HEK293T (cell line): Measurements from ENCODE around the gene PFDN4.

ENCODE experiments used
- CTCF ChIA-PET: fragments of 350-600 bp; formaldehyde crosslinking; extraction: SDS; loops from one replicate; lab custom pipeline; 2021; ENCODE audit warnings: antibody characterized with exemption, inconsistent platforms; lab: Yijun Ruan, JAX
- POLR2A ChIA-PET: fragments of 350-600 bp; formaldehyde crosslinking; extraction: SDS; loops from one replicate; lab custom pipeline; 2020; ENCODE audit warnings: antibody characterized with exemption, inconsistent platforms; lab: Yijun Ruan, JAX
- DNase-seq: peaks from one replicate; pipeline ENCODE4 v3.0.0; 2012; ENCODE audit warnings: mixed read lengths; ENCODE audit errors: extremely low spot score
- ARNT ChIP-seq: fragments of 450-650 bp; IDR thresholded peaks from 2 replicates; pipeline ENCODE4 v1.6.1; 2017; ENCODE audit warnings: mild to moderate bottlenecking
- BHLHE40 ChIP-seq: fragments of 450-650 bp; IDR thresholded peaks from 2 replicates; pipeline ENCODE4 v1.6.1; 2016; ENCODE audit warnings: mild to moderate bottlenecking, moderate library complexity, borderline replicate concordance
- CTBP1 ChIP-seq: fragments of 450-650 bp; IDR thresholded peaks from 2 replicates; pipeline ENCODE4 v1.6.1; 2016; ENCODE audit warnings: borderline replicate concordance
- ELF4 ChIP-seq: fragments of 450-650 bp; IDR thresholded peaks from 2 replicates; pipeline ENCODE4 v1.6.1; 2017; ENCODE audit warnings: antibody characterized with exemption
- FOXA1 ChIP-seq: fragments of 450-650 bp; IDR thresholded peaks from 2 replicates; pipeline ENCODE4 v1.6.1; 2016; ENCODE audit warnings: mild to moderate bottlenecking
- FOXK2 ChIP-seq: fragments of 450-650 bp; IDR thresholded peaks from 2 replicates; pipeline ENCODE4 v1.6.1; 2016; ENCODE audit warnings: mild to moderate bottlenecking
- FOXM1 ChIP-seq: fragments of 450-650 bp; IDR thresholded peaks from 2 replicates; pipeline ENCODE4 v1.6.1; 2017; ENCODE audit warnings: mild to moderate bottlenecking, borderline replicate concordance
- HDGF ChIP-seq: fragments of 450-650 bp; IDR thresholded peaks from 2 replicates; pipeline ENCODE4 v1.6.1; 2017; ENCODE audit warnings: antibody characterized with exemption, borderline replicate concordance
- L3MBTL2 ChIP-seq: fragments of 450-650 bp; conservative IDR thresholded peaks from 2 replicates; pipeline ENCODE4 v1.6.1; 2016; ENCODE audit warnings: mild to moderate bottlenecking
- LEF1 ChIP-seq: fragments of 450-650 bp; IDR thresholded peaks from 2 replicates; pipeline ENCODE4 v1.6.1; 2017; ENCODE audit warnings: mild to moderate bottlenecking, borderline replicate concordance
- NFRKB ChIP-seq: fragments of 450-650 bp; IDR thresholded peaks from 2 replicates; pipeline ENCODE4 v1.6.1; 2016; ENCODE audit warnings: mild to moderate bottlenecking, moderate library complexity
- SP1 ChIP-seq: fragments of 450-650 bp; IDR thresholded peaks from 2 replicates; pipeline ENCODE4 v1.6.1; 2017
- SUZ12 ChIP-seq: fragments of 450-650 bp; IDR thresholded peaks from 2 replicates; pipeline ENCODE4 v1.6.1; 2016; ENCODE audit warnings: mild to moderate bottlenecking
- TARDBP ChIP-seq: fragments of 450-650 bp; IDR thresholded peaks from 2 replicates; pipeline ENCODE4 v1.6.1; 2016
- ZNF384 ChIP-seq: fragments of 450-650 bp; IDR thresholded peaks from 2 replicates; pipeline ENCODE4 v1.6.1; 2016
- TF ChIP-seq, protein P1 (sequence below): fragments of 450-650 bp; IDR thresholded peaks from 2 replicates; pipeline ENCODE4 v1.6.1; 2016

PFDN4 gene

DNA sequence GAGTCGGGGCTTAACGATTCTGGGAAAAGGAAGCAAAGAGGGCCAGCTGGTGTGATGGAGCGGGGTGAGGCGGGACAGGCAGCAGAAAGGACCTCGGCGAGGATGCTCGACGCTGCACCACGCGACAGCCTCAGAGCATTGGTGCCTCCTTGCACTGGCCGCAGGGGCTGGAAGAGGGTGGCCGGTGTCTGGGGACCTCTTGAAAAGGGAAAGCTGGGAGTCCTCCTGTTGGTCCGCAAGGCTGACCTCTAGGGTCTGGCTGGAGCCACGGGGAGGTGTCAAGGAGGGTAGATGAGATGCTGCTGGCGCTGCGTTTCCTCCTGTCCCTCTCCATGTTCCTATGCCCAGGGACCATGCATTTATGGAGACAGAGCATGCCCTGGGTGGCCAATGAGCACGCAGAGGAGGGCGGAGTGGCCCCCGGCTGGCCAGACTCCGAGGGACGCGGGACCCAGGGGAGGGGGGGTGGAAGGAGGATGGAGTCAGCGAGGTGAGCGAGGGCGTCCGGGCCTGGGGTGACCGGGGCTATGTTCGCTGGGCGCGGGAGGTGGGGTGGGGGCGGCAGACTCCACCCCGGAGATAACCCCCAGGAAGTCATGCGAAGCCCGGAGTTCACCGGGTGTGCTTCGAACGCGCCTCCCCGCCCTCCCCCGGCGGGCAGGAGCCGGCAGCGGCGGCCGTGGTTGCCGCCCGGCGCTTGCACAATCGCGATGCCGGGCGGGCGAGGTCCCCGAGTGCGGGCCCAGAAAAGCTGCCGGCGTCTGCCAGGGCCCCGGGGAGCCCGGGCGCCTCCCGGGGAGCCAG is 34.0 kb upstream of the PFDN4 start, which contains the start of gene CYP24A1:
Gene CYP24A1, minus strand, starts transcription at position 334 of the 804 bp plus-strand sequence. CDS start 407 bp downstream, outside the sequence.
- DNase-seq: peak; percentile 23
- CTCF ChIA-PET: interaction anchor here (1.0 kb wide), 1 partner anchor 77 kb away, joined by 3 read pairs; no protein-coding TSS in a partner anchor

DNA sequence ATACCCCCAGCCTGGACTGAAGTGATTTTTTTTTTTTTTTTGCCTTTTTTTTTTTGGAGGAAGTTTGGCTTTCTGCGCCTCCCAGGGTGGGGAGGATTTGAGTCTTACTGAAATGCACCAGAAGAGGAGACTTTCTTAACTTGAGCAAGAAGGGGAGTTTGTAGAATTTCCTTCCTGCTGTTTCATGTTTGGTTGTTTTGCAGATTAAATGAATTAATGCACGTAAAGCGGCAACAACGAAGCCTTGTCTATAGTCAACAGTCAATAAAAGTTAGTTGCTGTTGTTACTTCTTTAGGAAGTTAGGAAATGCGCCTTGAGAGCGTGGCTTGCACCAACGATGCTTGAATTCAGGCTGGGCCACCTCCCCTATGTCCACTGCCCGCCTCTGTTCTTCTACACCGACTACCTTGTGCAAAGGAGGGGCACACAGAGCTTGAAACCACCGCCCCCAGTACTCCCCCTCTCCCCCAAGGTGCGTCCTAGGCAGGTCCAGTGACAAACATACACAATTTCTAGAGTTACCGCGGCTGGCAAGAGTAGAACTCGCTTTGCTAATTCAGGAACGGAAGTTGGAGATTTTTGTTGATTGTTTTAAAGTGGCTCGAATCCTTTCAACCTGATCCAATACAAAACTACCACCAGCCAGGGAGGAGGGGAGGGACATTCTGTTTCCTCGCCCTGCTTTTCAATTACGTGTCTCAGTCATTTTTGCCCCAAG is 33.3 kb upstream of the PFDN4 start:
- no peak for DNase-seq
- CTCF ChIA-PET: interaction anchor here (1.0 kb wide), 2 partner anchors 72 to 78 kb away, joined by 3 read pairs; no protein-coding TSS in a partner anchor
- POLR2A ChIA-PET: no interaction called here
- TF ChIP-seq LEF1 (no peak), L3MBTL2 (no peak), NFRKB (no peak), ZNF384 (no peak), CTBP1 (no peak), TARDBP (no peak), ARNT (no peak), HDGF (no peak), ELF4 (no peak), FOXA1 (no peak), BHLHE40 (no peak), FOXK2 (no peak), SUZ12 (no peak), SP1 (no peak), FOXM1 (no peak)
- TF ChIP-seq, protein P1, sequence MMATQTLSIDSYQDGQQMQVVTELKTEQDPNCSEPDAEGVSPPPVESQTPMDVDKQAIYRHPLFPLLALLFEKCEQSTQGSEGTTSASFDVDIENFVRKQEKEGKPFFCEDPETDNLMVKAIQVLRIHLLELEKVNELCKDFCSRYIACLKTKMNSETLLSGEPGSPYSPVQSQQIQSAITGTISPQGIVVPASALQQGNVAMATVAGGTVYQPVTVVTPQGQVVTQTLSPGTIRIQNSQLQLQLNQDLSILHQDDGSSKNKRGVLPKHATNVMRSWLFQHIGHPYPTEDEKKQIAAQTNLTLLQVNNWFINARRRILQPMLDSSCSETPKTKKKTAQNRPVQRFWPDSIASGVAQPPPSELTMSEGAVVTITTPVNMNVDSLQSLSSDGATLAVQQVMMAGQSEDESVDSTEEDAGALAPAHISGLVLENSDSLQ: no peak

More for the DNA sequence above, 34.0 kb upstream of the PFDN4 start, which contains the start of gene CYP24A1:
- TF ChIP-seq ELF4 (no peak), LEF1 (no peak), ZNF384 (no peak), HDGF (no peak), CTBP1 (no peak), BHLHE40 (no peak), SP1 (no peak), TARDBP (no peak), FOXA1 (no peak), FOXK2 (no peak), FOXM1 (no peak), NFRKB (no peak), SUZ12 (no peak), ARNT (no peak), L3MBTL2 (no peak; the same call in 1 of the 2 replicates)
- POLR2A ChIA-PET: no interaction called here

DNA sequence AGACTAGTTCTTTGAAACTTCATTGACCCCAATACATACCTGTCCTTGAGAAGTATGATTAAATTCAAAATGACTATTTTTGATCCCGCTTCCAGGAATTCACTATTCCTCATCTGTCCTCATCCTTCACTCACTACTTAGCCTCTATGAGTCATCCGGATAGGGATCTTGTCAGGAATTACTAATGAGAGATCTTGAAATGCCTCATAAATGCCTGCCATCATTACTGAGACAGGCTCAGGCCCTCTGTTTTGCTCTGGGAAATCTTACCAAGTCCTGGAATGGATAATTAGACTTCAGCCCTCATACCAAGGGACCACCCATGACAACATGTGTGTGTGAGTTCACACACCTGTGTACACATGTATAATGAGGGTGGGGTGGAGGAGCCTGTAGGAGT is 31.3 kb upstream of the PFDN4 start:
- ChIA-PET POLR2A (no interaction called here), CTCF (no interaction called here)
- TF ChIP-seq SP1 (no peak), BHLHE40 (no peak), SUZ12 (no peak), NFRKB (no peak), FOXM1 (no peak), LEF1 (no peak), TARDBP (no peak), CTBP1 (no peak), ELF4 (no peak), L3MBTL2 (no peak), FOXA1 (no peak), ZNF384 (no peak), ARNT (no peak), FOXK2 (no peak), HDGF (no peak)
- TF ChIP-seq, protein P1: no peak
- DNase-seq: no peak

DNA sequence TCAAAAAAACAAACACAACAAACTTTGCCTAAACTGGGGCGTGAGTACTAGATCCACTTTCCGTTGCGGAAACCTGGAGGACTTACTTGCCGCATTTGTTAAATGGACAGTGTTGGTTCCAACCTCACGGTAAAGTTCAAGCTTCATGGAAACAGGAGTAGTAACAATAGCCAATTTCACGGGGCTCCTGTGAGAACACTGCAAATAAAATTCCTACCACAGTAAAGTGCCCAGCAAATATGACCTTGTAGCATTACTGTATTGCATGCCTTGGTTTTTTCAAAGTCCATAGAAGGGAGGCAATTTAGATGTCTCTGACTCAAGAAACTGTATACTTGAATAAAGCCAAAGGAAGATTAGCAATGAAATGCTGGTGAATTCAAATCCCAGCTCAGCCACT is 30.5 kb upstream of the PFDN4 start:
- POLR2A ChIA-PET: no interaction called here
- TF ChIP-seq SUZ12 (no peak), NFRKB (no peak), L3MBTL2 (no peak), HDGF (no peak), LEF1 (no peak), TARDBP (no peak)
- TF ChIP-seq, protein P1: no peak
- CTCF ChIA-PET: no interaction called here
- no peak for DNase-seq

DNA sequence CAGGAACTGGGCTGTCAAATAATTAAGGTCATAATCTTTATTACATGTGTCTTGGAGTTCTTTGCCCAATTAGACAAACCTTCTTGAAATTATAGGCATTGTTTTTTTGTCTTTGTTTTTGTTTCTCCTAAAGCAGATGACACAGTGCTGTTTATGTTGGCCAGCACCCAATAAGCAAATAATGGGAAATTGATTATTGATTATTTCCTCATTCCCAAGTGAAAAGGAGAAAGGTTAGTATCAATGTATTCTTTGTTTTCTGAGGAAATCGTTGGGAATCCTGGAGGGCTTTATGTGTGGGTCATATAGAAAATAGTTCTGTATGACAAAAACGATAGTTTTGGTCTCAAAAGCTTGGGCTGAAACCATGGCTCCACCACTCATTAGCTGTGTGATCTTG is 29.6 kb upstream of the PFDN4 start:
- no peak for DNase-seq
- TF ChIP-seq FOXM1 (no peak), BHLHE40 (no peak), TARDBP (no peak), SUZ12 (no peak), L3MBTL2 (no peak), HDGF (no peak), FOXA1 (no peak), ZNF384 (no peak), ELF4 (no peak)
- ChIA-PET POLR2A (no interaction called here), CTCF (no interaction called here)
